GM23248 (cell line): Measurements from ENCODE around the gene FYB2. TPM values are rescaled to one million over a fixed set of nuclear protein-coding genes. Genes with fewer than 3 reads are reported as not detected.

Experiments used
- DNase-seq: peaks from one replicate; pipeline ENCODE4 v3.0.0-alpha.2; 2015
- H2AFZ ChIP-seq: fragments of 200-600 bp; sonication (generic); 2 replicates; pipeline ENCODE4 v1.6.1; 2016; ENCODE audit warnings: antibody characterized with exemption
- H3F3A ChIP-seq: fragments of 200-600 bp; sonication (generic); 2 replicates; pipeline ENCODE4 v1.6.1; 2016; ENCODE audit warnings: mild to moderate bottlenecking, antibody characterized with exemption, mixed run types; ENCODE audit not compliant: insufficient read depth
- H3K27ac ChIP-seq: fragments of 200-600 bp; sonication (generic); 2 replicates; pipeline ENCODE4 v1.5.1; 2016; ENCODE audit warnings: mild to moderate bottlenecking
- H3K27me3 ChIP-seq: fragments of 200-600 bp; sonication (generic); replicated peaks from 2 replicates; pipeline ENCODE4 v1.6.1; 2016; ENCODE audit warnings: mild to moderate bottlenecking; ENCODE audit not compliant: insufficient read depth
- H3K36me3 ChIP-seq: fragments of 200-600 bp; sonication (generic); 2 replicates; pipeline ENCODE4 v1.6.1; 2016; ENCODE audit warnings: low read depth, mild to moderate bottlenecking
- H3K4me1 ChIP-seq: fragments of 200-600 bp; sonication (generic); 2 replicates; pipeline ENCODE4 v1.6.1; 2016; ENCODE audit warnings: mild to moderate bottlenecking; ENCODE audit not compliant: insufficient read depth
- H3K4me2 ChIP-seq: fragments of 200-600 bp; sonication (generic); one replicate; pipeline ENCODE4 v1.6.1; 2016; ENCODE audit warnings: mild to moderate bottlenecking; ENCODE audit not compliant: unreplicated experiment
- H3K4me3 ChIP-seq: fragments of 200-600 bp; sonication (generic); 2 replicates; pipeline ENCODE4 v1.5.1; 2016; ENCODE audit warnings: mild to moderate bottlenecking
- H3K79me2 ChIP-seq: fragments of 200-600 bp; sonication (generic); 2 replicates; pipeline ENCODE4 v1.6.1; 2016; ENCODE audit warnings: mild to moderate bottlenecking; ENCODE audit not compliant: insufficient read depth
- H3K9ac ChIP-seq: fragments of 200-600 bp; sonication (generic); 2 replicates; pipeline ENCODE4 v1.6.1; 2016; ENCODE audit warnings: mild to moderate bottlenecking
- H3K9me2 ChIP-seq: fragments of 200-600 bp; sonication (generic); 2 replicates; pipeline ENCODE4 v1.6.1; 2016; ENCODE audit warnings: mixed run types, mild to moderate bottlenecking, moderate library complexity; ENCODE audit not compliant: insufficient read depth
- H3K9me3 ChIP-seq: fragments of 200-600 bp; sonication (generic); one replicate; pipeline ENCODE4 v1.6.1; 2017; ENCODE audit warnings: low read depth
- H4K20me1 ChIP-seq: fragments of 200-600 bp; sonication (generic); 2 replicates; pipeline ENCODE4 v1.6.0; 2016; ENCODE audit not compliant: insufficient read depth
- EZH2 ChIP-seq: fragments of 200-600 bp; sonication (generic); IDR thresholded peaks from 2 replicates; pipeline ENCODE4 v1.6.1; 2018; ENCODE audit warnings: antibody characterized with exemption, mild to moderate bottlenecking; ENCODE audit not compliant: insufficient read depth, poor library complexity, severe bottlenecking
- EZH2phosphoT487 ChIP-seq: fragments of 200-600 bp; sonication (generic); IDR thresholded peaks from 2 replicates; pipeline ENCODE4 v1.6.1; 2018; ENCODE audit warnings: antibody characterized with exemption, moderate library complexity, mild to moderate bottlenecking, low read depth; ENCODE audit not compliant: insufficient read depth
- WGBS, 2 experiments: methylation state at CpG; one replicate each; pipeline ENCODE4 v1.1.6; 2015 to 2017; ENCODE audit warnings: low lambda C conversion rate in 2 of 2, low coverage in 1 of 2; ENCODE audit errors: missing lambda C conversion rate in 2 of 2; 5-methylcytosine and 5-hydroxymethylcytosine counted together
- in situ Hi-C: fragments of 300-500 bp; cut with MboI; formaldehyde crosslinking; loops from 2 replicates; pipeline ENCODE4 v1.15.0; 2020
- polyA plus RNA-seq: library from polyadenylated mRNA; unstranded; fragments of >200 nt; fragmentation: Nextera tagmentation; extraction: Ambion mirVana; gene quantifications from 2 replicates; pipeline ENCODE4 v1.2.1, GENCODE V29; 2016
- total RNA-seq: library from RNA; depleted of rRNA; stranded (reverse); fragments of >200 nt; shearing (Covaris generic); gene quantifications from 2 replicates; pipeline ENCODE4 v1.2.3, GENCODE V29; 2014

Gene FYB2
- total and polyA plus RNA-seq, 2 experiments from 2014 or later, result not detected

DNA sequence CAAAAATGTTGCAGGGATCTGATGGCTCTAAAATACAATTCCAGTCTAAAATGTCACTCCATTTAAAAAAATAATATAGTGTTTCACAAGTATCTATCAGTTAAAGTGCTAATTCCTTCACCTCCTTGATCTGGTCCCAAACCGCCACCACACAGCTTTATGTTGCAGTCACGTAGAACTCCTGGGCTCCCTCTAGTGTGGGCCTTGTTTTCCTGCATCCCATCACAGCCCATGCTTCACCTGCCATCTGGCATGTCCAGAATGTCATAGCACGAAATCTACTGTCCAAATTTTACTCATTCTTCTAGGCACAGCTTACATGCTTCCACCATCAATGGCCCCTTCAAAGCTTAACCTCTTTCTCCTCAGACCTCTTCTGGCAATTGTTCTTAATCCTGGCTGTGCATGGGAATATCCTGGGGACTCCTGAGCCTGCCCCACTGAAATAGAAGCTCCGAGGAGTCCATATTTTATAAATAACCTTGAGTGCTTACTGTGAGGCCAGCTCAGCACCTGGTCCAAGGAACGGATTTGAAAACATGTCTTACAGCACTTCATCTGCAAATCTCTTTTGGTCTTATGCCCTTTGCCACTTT is 15.5 kb downstream of the FYB2 start:
- Histone ChIP-seq H3K9me2 (no peaks in the 10 kb centered on the region), H3K27me3 (no peaks in the 10 kb centered on the region), H3K4me2 (no peak overlapping the region), H3K4me1 (no peaks in the 10 kb centered on the region), H3K79me2 (no peaks in the 10 kb centered on the region), H3F3A (no peaks in the 10 kb centered on the region), H2AFZ (no peak overlapping the region), H4K20me1 (no peaks in the 10 kb centered on the region), H3K36me3 (no peaks in the 10 kb centered on the region), H3K27ac (no peak overlapping the region), H3K9me3 (no peaks in the 10 kb centered on the region), H3K9ac (no peak overlapping the region), H3K4me3 (no peak overlapping the region)
- DNase-seq, result peak; percentile 61
- in situ Hi-C loops, result loop anchor here (25.0 kb wide), 1 partner anchor 1516 kb away; no protein-coding TSS in a partner anchor
- TF ChIP-seq EZH2phosphoT487, result no peak
- no peak for TF ChIP-seq EZH2
- WGBS, 2 experiments, result 19 to 28% methylated on average over 5 of the region's 5 CpGs

DNA sequence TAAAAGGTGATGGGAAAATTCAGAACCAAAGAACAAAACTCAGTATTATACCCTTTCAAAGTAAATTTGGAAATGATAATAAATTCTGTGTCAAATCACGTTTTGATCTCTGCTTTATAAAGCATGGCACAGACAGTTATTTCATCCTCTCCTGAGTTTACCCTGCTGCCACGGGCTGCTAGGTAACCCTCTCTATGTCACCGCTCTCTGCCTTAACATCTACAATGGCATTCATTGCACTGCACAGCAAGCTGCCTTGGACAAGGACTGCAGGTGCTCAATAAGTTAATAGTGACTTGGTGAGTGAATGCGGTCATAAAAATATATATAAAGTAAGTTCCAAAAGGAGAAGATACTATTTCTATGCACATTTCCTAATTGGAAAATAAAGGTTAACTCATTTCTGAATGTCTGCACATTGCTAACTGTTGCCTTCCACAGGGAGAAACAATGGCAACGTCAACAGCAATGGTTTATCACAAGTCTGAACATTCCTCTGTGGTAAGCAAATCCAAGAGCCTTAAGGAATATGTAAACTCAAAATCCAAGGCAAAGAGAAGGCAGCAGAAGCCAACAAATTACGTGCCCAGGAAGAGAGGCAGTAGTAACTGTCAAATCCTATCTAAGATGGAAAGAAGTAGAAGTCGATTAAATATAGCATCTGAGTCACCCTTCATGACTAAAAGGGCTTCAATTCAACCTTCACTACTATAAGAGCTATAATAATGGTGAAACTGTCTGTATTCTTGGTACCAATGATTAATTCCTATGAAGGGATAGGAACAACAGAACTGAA is 19.4 kb downstream of the FYB2 start:
- no peak for TF ChIP-seq EZH2
- no peak for TF ChIP-seq EZH2phosphoT487
- WGBS, 2 experiments, result 54 to 61% methylated on average over 7 of the region's 7 CpGs
- H3K79me2 ChIP-seq, result no peaks in the 10 kb centered on the region
- no peak overlapping the region for H3K4me3 ChIP-seq
- no peak overlapping the region for H2AFZ ChIP-seq
- H3K27me3 ChIP-seq, result no peaks in the 10 kb centered on the region
- peak; percentile 38 for DNase-seq
- no peak overlapping the region for H3K9ac ChIP-seq
- no peaks in the 10 kb centered on the region for H3K9me2 ChIP-seq
- peaks cover 7% of the 10 kb centered on the region; the same call in 1 of the 2 replicates for H3K4me1 ChIP-seq
- H3F3A ChIP-seq, result no peaks in the 10 kb centered on the region
- in situ Hi-C loops, result loop anchor here (25.0 kb wide), 1 partner anchor 1513 kb away; no protein-coding TSS in a partner anchor
- no peak overlapping the region for H3K4me2 ChIP-seq
- H4K20me1 ChIP-seq, result no peaks in the 10 kb centered on the region
- no peaks in the 10 kb centered on the region for H3K9me3 ChIP-seq
- no peaks in the 10 kb centered on the region for H3K36me3 ChIP-seq
- H3K27ac ChIP-seq, result no peak overlapping the region

DNA sequence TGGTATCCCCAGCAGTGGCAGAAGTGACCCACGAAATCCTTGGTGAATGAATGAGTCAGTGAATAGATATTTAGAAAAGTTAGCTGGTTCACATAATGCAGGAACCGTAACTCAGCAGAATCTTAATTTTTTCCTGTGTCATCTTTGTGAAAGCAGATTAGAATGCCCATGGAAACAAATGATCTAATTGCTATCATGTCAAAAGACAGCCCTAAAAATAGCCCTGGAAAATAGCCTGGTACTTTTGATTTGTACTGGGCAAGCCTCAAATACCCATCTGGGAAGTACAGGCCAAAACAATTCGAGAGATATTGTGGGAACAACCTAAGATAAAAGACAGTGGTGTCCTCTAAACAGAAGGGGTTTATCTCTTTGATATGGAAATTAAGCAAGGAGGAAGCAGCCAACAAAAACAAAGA is 21.1 kb downstream of the FYB2 start:
- TF ChIP-seq EZH2phosphoT487 (no peak), EZH2 (no peak)
- Histone ChIP-seq H3K9me3 (no peaks in the 10 kb centered on the region), H2AFZ (no peak overlapping the region), H3K4me2 (peak overlapping the region; percentile 39), H3K27me3 (peaks cover 6% of the 10 kb centered on the region; the same call in 1 of the 2 replicates), H3K4me1 (peaks cover 7% of the 10 kb centered on the region; the same call in 1 of the 2 replicates), H3K27ac (no peak overlapping the region), H3K4me3 (no peak overlapping the region), H4K20me1 (no peaks in the 10 kb centered on the region), H3K9me2 (no peaks in the 10 kb centered on the region), H3K79me2 (no peaks in the 10 kb centered on the region), H3K9ac (no peak overlapping the region), H3F3A (no peaks in the 10 kb centered on the region), H3K36me3 (no peaks in the 10 kb centered on the region)
- in situ Hi-C loops, result no loop called here
- DNase-seq, result peak; percentile 64
- 11 to 13% methylated on average over 3 of the region's 3 CpGs for WGBS, 2 experiments

DNA sequence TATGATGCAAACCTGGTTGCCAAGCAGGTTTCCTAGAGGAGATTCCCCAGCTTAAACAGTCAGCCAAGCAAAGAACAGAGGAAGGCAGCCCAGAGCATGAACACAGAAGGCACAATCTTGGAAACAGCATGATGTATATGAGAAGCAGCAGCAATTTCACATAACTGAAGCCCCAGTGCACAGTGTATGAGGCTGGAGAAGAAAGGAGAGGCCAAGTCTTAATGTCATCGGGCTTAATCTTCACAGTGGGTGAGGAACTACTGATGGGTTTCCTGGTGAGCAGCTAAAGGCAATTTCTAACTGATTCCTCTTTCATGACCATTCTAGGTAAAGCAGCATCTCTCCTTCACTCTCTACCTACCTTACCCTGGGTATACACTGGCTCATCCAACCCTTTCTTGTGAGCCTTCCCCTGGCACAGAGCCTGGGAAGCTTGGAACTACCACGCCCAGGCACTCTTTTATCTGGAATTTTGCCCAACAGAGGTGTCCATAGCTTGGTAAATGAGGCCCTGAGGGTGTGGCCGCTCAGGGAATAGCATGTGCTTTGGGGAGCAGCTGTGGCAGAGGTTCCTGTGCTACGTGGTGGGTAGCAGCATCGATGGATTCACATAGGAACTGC is 22.0 kb downstream of the FYB2 start:
- no peaks in the 10 kb centered on the region for H4K20me1 ChIP-seq
- no peak for DNase-seq
- H3F3A ChIP-seq, result no peaks in the 10 kb centered on the region
- no peak overlapping the region for H3K9ac ChIP-seq
- no peaks in the 10 kb centered on the region for H3K9me3 ChIP-seq
- no peaks in the 10 kb centered on the region for H3K9me2 ChIP-seq
- no peak for TF ChIP-seq EZH2
- no peak for TF ChIP-seq EZH2phosphoT487
- H3K4me3 ChIP-seq, result no peak overlapping the region
- H3K36me3 ChIP-seq, result no peaks in the 10 kb centered on the region
- in situ Hi-C loops, result no loop called here
- H3K79me2 ChIP-seq, result no peaks in the 10 kb centered on the region
- peaks cover 6% of the 10 kb centered on the region; the same call in 1 of the 2 replicates for H3K27me3 ChIP-seq
- 72% methylated on average over 5 of the region's 5 CpGs for WGBS, 2 experiments
- H2AFZ ChIP-seq, result no peak overlapping the region
- H3K4me1 ChIP-seq, result peaks cover 7% of the 10 kb centered on the region; the same call in 1 of the 2 replicates
- no peak overlapping the region for H3K4me2 ChIP-seq
- H3K27ac ChIP-seq, result no peak overlapping the region
